ENCODE measurements around the gene USP30.

DNA sequence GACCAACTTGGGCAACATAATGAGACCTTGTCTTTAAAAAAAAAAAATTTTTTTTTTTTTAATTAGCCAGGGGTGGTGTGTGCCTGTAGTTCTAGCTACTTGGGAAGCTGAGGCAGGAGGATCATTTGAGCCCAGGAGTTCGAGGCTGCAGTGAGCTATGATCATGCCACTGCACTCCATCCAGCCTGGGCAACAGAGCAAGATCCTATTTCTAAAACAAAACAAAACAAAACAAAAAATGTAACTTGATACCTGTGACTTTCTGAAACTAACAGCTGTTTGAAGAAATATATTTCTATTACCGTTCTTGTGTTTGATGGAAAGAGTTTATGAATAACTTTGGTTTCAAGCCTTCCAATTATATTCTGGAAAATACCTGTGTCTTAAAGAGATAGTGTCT, 62.3 kb downstream of the USP30 start:
- no peak for TF ChIP-seq POLR2A (IDR thresholded peaks at IDR 0.05; ENCODE audit: low read length)
- TF ChIP-seq GATA1 (IDR thresholded peaks at IDR 0.05; ENCODE audit: low read depth, low read length), result no peak
